ENCODE data around the gene ME1. TPM values are rescaled to one million over a fixed set of nuclear protein-coding genes. Genes with fewer than 3 reads are reported as not detected.

The ME1 gene
- total RNA-seq, 4 donors from 2014 or later, result 20.4 to 58.6 (median 27.2) TPM

GRCh38 chr6:83250235-83250634 lies 180.6 kb downstream of the ME1 start:
- TF ChIP-seq POLR2A (IDR thresholded peaks at IDR 0.05), result no peak
- TF ChIP-seq CTCF (IDR thresholded peaks at IDR 0.05), result no peak
- Histone ChIP-seq H3K27me3 (no peaks in the 10 kb centered on the region), H3K4me3 (no peak overlapping the region), H3K36me3 (peaks cover 0 to 42% (median 0%) of the 10 kb centered on the region in 3 donors), H3K27ac (no peak overlapping the region), H3K4me1 (no peaks in the 10 kb centered on the region), H3K9me3 (no peaks in the 10 kb centered on the region)
- DNase-seq, result no peak
- intact Hi-C loops (cut with DNase I), result no loop called here

- H3K9me3 ChIP-seq, result no peaks in the 10 kb centered on the region
- peaks cover 0 to 33% (median 0%) of the 10 kb centered on the region in 3 donors for H3K36me3 ChIP-seq
- H3K27me3 ChIP-seq, result no peaks in the 10 kb centered on the region
- intact Hi-C loops (cut with DNase I), result no loop called here
- 71 to 84% methylated on average over 3 of the region's 3 CpGs for WGBS, 2 donors
- no peak for DNase-seq
- no peak overlapping the region for H3K27ac ChIP-seq
- H3K4me3 ChIP-seq, result no peak overlapping the region
- H3K4me1 ChIP-seq, result no peaks in the 10 kb centered on the region
- TF ChIP-seq POLR2A (IDR thresholded peaks at IDR 0.05) (no peak), CTCF (IDR thresholded peaks at IDR 0.05) (no peak)
Measured at GRCh38 chr6:83247471-83247870, 183.4 kb downstream of the ME1 start.

DNA sequence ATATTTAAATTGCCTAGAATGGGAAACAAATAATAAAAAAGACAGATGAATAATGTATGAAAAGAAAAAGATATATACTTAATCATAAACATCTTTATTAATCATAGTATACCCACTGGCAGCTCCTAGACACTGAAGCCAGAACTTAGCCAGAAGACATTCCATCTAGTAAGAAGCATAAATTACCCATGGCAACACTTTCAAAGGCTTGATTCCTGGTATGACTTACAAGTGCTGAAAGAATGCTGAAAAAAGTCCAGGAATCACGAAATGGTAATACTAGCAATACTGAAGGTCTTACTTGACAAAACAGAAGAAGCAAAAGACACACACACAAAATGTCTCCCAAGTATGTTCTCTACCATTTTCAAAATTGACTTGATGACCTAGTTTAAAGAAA lies 199.7 kb downstream of the ME1 start:
- Histone ChIP-seq H3K36me3 (peaks cover 0 to 13% (median 0%) of the 10 kb centered on the region in 3 donors), H3K4me3 (no peak overlapping the region), H3K27me3 (no peaks in the 10 kb centered on the region), H3K4me1 (no peaks in the 10 kb centered on the region), H3K9me3 (no peaks in the 10 kb centered on the region), H3K27ac (no peak overlapping the region)
- WGBS, 2 donors, result 24 to 32% methylated on average over 1 of the region's 1 CpG
- no peak for TF ChIP-seq CTCF (IDR thresholded peaks at IDR 0.05)
- no peak for TF ChIP-seq POLR2A (IDR thresholded peaks at IDR 0.05)
- no peak for DNase-seq
- intact Hi-C loops (cut with DNase I), result no loop called here

GRCh38 chr6:83226517-83226916 lies 204.3 kb downstream of the ME1 start:
- Histone ChIP-seq H3K36me3 (peaks cover 0 to 27% (median 0%) of the 10 kb centered on the region in 3 donors), H3K9me3 (no peaks in the 10 kb centered on the region), H3K27me3 (no peaks in the 10 kb centered on the region), H3K4me1 (no peaks in the 10 kb centered on the region), H3K27ac (no peak overlapping the region), H3K4me3 (no peak overlapping the region)
- DNase-seq, result no peak
- no peak for TF ChIP-seq CTCF (IDR thresholded peaks at IDR 0.05)
- no peak for TF ChIP-seq POLR2A (IDR thresholded peaks at IDR 0.05)
- 36% methylated on average over 1 of the region's 1 CpG for WGBS, 2 donors
- intact Hi-C loops (cut with DNase I), result no loop called here

DNA sequence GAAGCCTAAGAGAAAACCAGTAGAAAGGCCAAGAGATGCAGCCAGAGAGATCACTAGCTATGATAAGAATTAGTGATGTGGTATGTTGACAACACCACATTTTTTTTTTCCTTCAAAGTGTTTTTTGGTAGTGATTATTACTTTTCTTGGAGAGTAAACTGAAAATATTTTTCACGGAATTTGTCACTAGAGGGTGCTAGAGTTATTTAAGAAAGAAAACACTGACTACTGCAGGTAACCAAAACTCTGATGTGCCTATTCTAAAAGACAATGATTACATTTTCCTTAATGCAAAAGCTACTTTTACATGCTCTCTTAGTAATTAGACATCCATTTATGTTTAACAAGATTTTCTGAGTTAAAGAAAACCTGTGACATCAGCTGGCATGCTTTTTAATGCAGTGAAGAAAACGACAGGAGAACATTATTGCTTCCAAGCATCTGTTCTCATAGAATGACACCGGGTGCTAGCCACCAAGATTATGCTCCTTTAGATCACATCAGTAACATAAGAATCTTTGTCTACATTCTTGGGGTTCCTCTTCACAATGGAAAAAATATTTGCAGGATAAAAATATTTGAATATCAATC lies 208.9 kb downstream of the ME1 start:
- intact Hi-C loops (cut with DNase I), result loop anchor here (2.0 kb wide), 1 partner anchor 293 kb away; no protein-coding TSS in a partner anchor
- DNase-seq, result no peak
- Histone ChIP-seq H3K4me3 (no peak overlapping the region), H3K27me3 (no peaks in the 10 kb centered on the region), H3K27ac (no peak overlapping the region), H3K36me3 (peaks cover 0 to 27% (median 0%) of the 10 kb centered on the region in 3 donors), H3K9me3 (no peaks in the 10 kb centered on the region), H3K4me1 (no peaks in the 10 kb centered on the region)
- WGBS, 2 donors, result 39 to 54% methylated on average over 3 of the region's 3 CpGs
- TF ChIP-seq CTCF (IDR thresholded peaks at IDR 0.05), result peak in 5 of 6 experiments; percentile 24 to 47 (median 34)
- TF ChIP-seq POLR2A (IDR thresholded peaks at IDR 0.05), result no peak

All from esophagus squamous epithelium (tissue), 5 donors.